GM18520 (cell line): ENCODE measurements around the gene ENTPD2.

ENCODE experiments used
- ATAC-seq: cut with Tn5 transposase; IDR thresholded peaks from one replicate; pipeline ENCODE4 v1.9.1; 2021; ENCODE audit not compliant: unreplicated experiment

Gene ENTPD2

DNA sequence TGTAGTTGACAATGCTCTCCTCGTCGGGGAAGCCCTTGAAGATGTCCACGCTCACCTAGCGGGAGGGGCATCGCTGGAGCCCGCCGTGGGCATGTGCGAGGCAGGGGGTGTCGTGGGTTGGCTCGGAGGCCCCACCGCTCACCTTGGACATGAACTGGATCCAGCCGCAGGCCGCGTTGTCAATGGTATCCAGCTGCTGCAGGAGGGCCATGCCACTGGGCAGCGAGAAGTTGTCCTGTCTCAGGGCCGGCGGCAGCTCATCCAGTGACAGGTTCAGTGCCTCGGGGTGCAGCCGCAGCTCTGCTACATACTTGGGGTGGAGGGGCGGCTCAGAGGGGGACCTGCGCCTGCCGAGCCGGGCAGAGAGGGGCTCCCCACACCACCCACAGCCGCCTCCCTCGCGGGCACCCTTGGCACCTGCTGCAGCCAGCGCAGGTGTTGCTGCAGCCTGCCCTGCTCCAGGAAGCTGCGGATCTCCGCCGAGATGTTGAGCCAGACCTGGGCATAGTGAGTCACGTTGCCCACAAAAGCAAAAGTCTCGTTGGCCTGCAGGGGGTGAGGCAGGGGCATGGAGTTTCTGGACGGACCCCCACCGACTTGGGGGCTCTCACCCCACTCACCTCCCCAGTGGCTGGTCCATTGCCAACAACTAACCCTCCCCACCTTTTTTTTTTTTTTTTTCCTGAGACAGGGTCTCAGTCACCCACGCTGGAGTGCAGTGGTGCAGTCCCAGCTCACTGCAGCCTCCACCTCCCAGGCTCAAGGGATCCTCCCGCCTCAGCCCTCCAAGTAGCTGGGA is 34.9 kb downstream of the ENTPD2 start:
- no peak for ATAC-seq

DNA sequence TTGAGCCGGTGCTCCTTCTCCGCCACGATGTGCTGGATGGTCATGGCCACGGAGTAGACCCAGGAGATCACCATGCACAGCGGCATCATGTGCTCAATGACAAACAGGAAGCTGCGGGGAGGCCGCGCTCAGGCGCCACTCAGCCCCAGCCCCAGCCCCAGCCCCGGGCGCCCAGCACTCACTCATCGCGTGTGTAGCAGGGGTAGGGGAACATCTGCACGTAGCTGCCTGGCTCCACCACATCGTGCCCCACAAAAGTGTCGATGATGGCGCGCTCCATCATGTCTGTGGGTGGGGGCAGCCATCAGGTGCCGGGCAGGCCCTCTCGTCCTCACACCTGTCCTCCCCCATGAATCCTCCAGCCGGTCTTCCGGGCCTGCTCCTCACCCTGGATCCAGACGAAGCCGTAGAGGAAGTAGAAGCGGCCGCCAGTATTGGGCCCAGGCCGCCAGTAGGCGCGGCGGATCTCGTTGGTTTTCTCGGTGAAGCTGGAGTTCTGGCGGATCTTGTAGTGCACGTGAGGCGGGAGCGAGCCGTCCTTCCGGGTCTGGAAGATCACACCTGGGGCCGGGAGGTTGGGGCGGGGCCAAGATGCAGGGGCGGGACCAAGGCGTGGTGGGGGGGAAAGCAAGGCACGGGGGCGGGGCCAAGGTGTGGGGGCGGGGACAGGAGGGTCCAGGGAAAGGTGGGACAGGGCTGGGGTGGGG is 35.9 kb downstream of the ENTPD2 start:
- ATAC-seq = no peak

- no peak for ATAC-seq
These were observed 36.8 kb downstream of the ENTPD2 start for GRCh38 chr9:137017071-137017470.

GRCh38 chr9:137016436-137016835 is 37.4 kb downstream of the ENTPD2 start:
- ATAC-seq = no peak

DNA sequence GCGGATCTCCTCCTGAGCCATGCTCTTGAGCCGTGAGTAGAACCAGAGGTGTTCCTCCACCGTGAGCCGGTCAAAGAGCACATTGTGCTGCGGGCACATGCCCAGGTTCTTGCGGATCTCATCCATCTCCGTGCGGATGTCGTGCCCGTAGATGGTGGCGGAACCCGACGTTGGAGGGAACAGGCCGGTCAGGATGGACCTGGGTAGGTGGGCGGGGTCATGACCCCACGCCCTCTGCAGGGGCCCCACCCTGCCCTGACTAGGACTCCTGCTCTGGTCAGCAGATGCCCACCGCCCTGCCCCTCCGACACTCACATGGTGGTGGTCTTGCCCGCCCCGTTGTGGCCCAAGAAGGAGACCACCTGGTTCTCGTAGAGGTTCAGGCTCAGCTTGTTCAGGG is 37.9 kb downstream of the ENTPD2 start:
- ATAC-seq = no peak

DNA sequence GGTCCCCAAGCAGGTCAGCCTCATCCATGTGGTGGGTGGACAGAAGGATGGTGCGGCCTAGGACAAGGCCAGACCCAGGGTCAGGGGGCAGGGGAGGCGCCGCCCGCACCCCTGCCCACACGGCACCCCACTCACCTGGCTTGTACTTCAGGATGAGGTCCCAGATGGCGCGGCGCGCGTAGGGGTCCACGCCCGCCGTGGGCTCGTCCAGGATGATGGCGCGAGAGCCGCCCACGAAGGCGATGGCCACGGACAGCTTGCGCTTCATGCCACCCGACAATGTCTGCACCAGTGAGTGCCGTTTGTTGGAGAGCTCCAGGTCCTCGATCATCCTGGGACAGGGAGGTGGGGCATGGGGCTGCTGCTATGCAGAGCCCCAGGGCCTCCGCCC is 38.3 kb downstream of the ENTPD2 start:
- ATAC-seq = no peak

DNA sequence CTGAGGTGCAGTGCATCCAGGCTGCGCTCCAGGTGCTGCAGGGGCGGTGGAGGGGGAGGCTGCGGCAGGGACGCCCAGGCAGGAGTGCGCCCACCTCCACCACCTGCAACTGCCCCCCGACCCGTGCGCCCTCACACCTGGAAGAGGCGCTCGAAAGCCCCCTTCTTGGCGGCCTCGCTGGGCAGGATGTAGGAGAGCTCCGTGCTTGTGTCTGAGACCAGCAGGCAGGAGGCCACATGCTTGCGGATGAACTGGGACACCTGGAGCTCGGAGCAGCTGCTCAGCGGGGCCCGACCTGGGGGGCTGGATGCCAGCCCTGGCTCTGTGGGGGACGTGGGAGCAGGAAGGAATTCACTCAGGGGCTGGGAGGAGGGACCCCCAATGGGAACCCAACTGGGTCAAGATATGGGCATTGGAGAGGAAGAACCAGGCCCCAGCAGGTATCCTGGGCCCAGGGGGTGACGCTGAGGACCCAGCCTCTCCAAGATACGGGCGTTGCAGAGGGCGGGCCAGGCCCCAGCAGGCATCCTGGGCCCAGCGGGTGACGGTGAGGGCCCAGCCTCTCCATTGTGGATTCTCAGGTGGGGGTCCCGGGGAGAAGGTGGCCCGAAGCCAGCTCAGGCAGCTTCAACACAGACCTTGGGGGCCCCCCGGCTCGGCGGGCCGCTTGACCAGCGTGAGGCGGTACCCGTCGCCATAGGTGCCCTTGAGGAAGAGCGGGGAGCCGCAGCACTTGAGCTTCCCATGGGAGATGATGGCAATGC is 38.9 kb downstream of the ENTPD2 start:
- no peak for ATAC-seq

DNA sequence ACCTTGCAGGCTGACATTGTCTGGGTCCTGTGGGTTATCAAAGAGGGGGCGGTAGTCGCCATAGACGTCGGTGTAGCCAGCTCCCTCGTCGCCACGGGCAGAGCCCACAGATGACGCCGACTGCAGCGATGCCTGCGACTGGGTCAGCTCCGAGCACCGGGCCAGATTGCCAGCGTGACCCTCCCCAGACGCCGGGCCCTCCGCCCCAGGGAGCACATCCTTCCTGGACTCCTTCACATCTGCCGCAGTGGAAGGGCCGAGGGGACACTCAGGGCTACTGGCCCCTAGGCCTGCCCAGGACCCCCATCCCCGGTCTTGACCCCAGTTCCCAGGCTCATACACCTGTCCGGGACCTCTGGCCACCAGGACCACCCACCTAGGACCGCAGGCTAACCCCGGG is 39.7 kb downstream of the ENTPD2 start:
- ATAC-seq = no peak

DNA sequence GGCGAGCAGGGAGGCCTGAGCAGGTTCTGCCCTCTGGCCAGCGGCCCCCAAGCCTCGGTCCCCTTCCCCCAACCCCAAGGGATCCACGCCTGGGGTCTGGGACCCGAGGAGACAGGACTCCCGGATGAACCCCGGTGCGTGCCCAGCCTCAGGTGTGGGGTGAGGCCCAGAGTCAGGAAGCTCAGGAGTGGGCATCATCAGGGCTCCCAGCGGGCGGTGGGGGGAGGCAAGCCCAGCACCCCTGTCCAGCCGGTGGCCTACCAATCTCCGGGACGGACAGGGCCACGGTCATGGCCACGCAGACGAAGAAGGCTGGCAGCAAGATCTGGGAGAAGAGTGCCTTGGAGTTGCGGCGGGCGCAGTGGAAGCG is 40.3 kb downstream of the ENTPD2 start:
- no peak for ATAC-seq

DNA sequence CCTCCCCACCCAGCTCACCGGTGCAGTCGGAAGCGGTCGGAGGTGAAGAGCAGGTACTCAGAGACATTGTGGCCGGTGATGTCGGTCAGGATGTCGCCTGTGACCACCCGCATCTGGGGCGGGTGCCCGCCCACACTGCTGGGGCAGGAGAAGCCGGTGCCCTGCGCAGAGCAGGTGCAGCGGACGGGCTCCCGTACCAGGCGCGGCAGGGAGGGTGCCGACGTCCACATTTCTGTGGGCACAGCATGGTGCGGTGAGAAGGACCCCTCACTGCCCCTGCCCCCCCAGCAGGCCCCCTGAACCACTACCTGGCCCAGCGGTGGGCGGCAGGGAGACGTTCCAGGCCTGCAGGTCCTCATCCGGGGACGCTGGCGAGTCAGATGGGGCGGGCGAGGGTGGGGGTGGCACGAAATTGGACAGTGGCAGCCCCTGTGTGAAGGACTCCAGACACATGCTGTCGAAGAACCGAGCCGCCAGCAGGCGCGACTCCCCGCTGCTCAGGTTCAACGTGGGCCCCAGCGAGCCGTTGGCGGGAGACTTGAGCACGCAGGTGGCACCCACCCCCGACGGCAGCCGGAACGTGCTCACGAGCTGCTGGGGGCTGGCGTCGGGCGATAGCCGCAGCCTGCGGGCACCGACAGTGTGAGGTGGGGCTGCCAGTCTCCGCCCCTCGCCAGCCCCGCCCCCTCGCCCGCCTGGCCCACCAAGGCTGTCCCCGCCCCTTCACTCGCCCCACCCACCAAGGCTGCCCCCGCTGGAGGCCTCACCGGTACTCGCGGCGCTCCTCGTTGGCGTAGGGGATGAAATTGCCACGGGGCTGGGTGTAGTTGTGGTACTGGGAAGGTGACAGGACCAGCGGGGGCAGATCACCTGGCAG is 40.9 kb downstream of the ENTPD2 start:
- no peak for ATAC-seq

GRCh38 chr9:137011907-137012675 is 41.8 kb downstream of the ENTPD2 start:
- no peak for ATAC-seq

- no peak for ATAC-seq
These were observed 42.7 kb downstream of the ENTPD2 start for GRCh38 chr9:137011156-137011555.

GRCh38 chr9:137009938-137010732 is 43.7 kb downstream of the ENTPD2 start:
- ATAC-seq = no peak

- no peak for ATAC-seq
These were observed 44.6 kb downstream of the ENTPD2 start for GRCh38 chr9:137009217-137009616.

GRCh38 chr9:137008312-137008711 is 45.5 kb downstream of the ENTPD2 start:
- no peak for ATAC-seq

DNA sequence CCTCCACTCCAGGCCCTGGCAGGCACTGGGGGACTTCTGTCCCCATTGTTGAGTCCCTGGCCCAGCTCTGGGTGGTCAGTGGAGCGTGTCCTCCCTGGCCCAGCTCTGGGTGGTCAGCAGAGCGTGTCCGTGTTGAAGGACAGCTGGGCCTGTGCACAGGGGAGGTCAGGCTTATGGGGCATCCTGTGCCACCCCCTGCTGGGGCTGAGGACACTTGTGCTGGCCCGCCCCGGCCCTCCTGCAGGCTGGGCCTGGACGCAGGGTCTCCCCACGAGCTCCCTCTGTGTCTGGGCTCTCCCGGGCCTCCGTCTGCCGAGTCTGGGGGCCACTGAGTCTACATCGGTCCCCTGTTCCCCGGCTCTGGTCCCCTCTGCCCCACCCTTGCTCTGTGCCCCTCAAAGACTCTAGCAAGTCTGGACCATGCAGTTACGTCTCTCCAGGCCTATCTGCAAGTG is 46.0 kb downstream of the ENTPD2 start:
- no peak for ATAC-seq

- no peak for ATAC-seq
These were observed 46.6 kb downstream of the ENTPD2 start for GRCh38 chr9:137007108-137007815.

- ATAC-seq = no peak
These were observed 47.5 kb downstream of the ENTPD2 start for GRCh38 chr9:137006116-137007003.
